ENCODE measurements around the gene PAM16.
A peak's percentile ranks its signal among the peaks of the same experiment; 100 is the strongest.

Gene PAM16

DNA sequence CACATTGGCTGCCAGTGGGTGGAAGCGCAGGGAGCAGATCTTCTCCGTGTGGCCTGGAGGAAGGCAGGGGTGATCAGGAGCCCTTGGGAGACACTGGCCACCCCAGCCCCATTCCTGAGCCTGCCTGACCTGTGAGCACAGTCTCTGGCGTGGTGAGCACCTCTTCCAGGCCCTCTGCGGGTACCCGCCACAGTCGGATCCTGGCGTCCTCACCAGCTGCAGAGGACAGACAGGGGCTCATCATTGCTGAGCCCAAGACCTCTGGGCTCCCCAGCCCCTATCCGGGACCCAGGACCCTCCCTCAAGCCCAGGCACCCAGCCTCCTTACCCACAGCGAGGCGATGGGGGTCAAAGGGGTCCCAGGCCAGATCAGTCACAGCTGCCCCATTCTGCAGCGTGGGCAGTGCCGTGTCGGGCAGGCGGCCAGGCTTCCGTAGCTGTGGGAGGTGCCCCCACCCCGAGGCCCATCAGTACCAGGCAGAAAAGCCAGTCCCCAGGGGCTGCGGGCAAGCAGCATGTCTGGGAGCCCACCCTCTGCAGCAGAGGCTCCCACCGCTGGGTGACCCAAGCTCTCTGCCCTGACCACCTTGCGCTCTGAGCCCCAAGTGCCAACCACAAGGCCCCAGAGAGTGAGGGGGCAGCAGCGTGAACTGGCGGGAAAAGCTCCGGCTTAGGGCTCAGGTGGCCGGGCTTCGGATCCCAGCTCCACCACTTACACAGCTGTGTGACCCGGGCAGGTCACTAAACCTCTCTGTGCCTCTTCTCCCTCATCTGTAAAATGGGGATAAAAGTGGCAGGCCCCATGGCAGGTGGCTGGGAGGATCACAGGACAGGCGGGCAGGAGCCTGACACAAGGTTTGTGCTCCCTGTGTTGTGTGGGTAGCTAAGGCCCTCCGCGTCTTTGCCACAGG is 10.2 kb upstream of the PAM16 start:
- no peak for DNase-seq
- intact Hi-C loops (cut with DNase I; ENCODE audit: low total_unique reads), result no loop called here
- no peaks in the 10 kb centered on the region for H3K27me3 ChIP-seq
- H3K4me1 ChIP-seq, result peaks cover 0 to 8% (median 2%) of the 10 kb centered on the region in 4 donors
- no peaks in the 10 kb centered on the region for H3K9me3 ChIP-seq
- TF ChIP-seq, protein P1, sequence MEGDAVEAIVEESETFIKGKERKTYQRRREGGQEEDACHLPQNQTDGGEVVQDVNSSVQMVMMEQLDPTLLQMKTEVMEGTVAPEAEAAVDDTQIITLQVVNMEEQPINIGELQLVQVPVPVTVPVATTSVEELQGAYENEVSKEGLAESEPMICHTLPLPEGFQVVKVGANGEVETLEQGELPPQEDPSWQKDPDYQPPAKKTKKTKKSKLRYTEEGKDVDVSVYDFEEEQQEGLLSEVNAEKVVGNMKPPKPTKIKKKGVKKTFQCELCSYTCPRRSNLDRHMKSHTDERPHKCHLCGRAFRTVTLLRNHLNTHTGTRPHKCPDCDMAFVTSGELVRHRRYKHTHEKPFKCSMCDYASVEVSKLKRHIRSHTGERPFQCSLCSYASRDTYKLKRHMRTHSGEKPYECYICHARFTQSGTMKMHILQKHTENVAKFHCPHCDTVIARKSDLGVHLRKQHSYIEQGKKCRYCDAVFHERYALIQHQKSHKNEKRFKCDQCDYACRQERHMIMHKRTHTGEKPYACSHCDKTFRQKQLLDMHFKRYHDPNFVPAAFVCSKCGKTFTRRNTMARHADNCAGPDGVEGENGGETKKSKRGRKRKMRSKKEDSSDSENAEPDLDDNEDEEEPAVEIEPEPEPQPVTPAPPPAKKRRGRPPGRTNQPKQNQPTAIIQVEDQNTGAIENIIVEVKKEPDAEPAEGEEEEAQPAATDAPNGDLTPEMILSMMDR (IDR thresholded peaks at IDR 0.05), result no peak
- no peak overlapping the region for H3K27ac ChIP-seq
- H3K4me3 ChIP-seq, result no peak overlapping the region
- peaks cover 0 to 41% (median 31%) of the 10 kb centered on the region in 3 donors for H3K36me3 ChIP-seq

DNA sequence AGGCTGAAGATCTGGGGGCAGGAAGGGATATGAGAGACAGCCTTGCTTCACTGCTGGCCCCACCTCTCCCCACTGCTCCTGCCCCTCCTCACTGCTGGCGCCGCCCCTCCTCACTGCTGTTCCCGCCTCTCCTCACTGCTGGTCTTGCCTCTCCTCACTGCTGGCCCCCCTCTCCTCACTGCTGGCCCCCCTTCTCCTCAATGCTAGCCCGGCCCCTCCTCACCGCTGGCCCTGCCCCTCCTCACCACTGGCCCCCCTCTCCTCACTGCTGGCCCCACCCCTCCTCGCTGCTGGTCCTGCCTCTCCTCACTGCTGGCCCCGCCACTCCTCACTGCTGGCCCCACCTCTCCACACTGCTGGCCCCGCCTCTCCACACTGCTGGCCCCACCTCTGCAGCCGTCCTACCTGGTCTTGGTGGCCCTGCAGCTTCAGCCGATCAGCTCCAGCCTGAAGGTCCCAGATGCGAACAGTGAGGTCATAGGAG is 9.5 kb upstream of the PAM16 start:
- H3K4me1 ChIP-seq, result peaks cover 0 to 8% (median 2%) of the 10 kb centered on the region in 4 donors
- H3K27ac ChIP-seq, result no peak overlapping the region
- TF ChIP-seq, protein P1 (IDR thresholded peaks at IDR 0.05), result no peak
- no peaks in the 10 kb centered on the region for H3K27me3 ChIP-seq
- H3K36me3 ChIP-seq, result peaks cover 0 to 41% (median 31%) of the 10 kb centered on the region in 3 donors
- no peak for DNase-seq
- H3K9me3 ChIP-seq, result no peaks in the 10 kb centered on the region
- intact Hi-C loops (cut with DNase I; ENCODE audit: low total_unique reads), result no loop called here
- no peak overlapping the region for H3K4me3 ChIP-seq

DNA sequence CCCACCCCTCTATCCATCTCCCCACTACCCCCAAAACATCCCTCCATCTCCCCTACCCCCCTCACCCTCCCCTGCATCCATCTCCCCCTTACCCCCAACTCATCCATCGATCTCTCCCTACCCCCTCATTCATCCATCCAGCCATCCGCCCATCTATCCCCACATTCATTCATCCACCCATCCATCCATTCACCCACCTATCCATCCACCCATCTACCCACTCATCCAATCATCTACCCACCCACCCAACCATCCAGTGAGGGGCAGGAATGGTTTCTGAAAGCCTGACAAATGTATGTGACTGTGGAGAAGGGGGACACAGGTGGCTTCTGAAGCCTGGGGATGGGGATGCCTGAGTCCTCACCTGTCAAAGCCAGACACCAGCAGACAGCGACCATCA is 8.8 kb upstream of the PAM16 start:
- Histone ChIP-seq H3K9me3 (no peaks in the 10 kb centered on the region), H3K27ac (no peak overlapping the region), H3K27me3 (no peaks in the 10 kb centered on the region), H3K36me3 (peaks cover 0 to 42% (median 31%) of the 10 kb centered on the region in 3 donors), H3K4me1 (peaks cover 0 to 8% (median 2%) of the 10 kb centered on the region in 4 donors), H3K4me3 (no peak overlapping the region)
- no peak for DNase-seq
- TF ChIP-seq, protein P1 (IDR thresholded peaks at IDR 0.05), result no peak
- intact Hi-C loops (cut with DNase I; ENCODE audit: low total_unique reads), result loop anchor here (2.0 kb wide), 1 partner anchor 43 kb away; no protein-coding TSS in a partner anchor

DNA sequence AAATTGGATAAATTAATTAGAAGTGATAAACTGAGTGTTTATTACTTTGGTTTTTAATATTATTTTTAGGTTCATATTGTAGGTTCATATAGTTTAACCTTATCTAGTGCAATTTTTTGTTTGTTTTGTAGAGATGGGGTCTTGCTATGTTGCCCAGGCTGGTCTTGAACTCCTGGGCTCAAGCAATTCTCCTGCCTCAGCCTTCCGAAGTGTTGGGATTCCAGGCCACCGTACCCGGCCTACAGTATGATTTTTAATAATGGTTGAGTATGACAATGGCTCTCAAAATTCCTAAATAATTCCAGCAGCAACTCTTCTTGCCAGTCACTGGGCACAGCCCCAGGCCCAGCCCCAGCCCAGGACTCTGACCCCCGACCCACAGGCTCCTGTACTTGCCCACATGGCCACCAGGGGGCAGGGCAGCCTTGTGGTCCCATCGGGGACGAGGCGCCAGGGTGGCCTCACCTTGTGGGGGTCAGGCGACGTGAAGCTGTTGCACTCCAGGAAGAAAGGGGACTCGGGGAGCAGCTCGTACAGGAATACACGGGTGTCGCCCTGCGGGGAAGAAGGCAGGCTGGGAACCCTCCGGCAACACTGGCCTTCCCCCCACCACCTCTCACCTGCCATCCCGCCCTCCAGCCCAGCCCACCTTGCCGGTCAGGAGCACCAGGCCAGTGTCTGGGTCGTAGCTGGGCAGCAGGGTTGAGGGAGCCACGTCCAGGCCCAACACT is 7.9 kb upstream of the PAM16 start:
- Histone ChIP-seq H3K36me3 (peaks cover 0 to 42% (median 23%) of the 10 kb centered on the region in 3 donors), H3K4me3 (no peak overlapping the region), H3K9me3 (no peaks in the 10 kb centered on the region), H3K27me3 (no peaks in the 10 kb centered on the region), H3K27ac (no peak overlapping the region), H3K4me1 (peaks cover 0 to 8% (median 2%) of the 10 kb centered on the region in 4 donors)
- TF ChIP-seq, protein P1 (IDR thresholded peaks at IDR 0.05), result peak; percentile 96 to 99
- peak in 1 of 2 donors; percentile 77 for DNase-seq
- intact Hi-C loops (cut with DNase I; ENCODE audit: low total_unique reads), result loop anchor here (2.0 kb wide), 1 partner anchor 44 kb away; no protein-coding TSS in a partner anchor

DNA sequence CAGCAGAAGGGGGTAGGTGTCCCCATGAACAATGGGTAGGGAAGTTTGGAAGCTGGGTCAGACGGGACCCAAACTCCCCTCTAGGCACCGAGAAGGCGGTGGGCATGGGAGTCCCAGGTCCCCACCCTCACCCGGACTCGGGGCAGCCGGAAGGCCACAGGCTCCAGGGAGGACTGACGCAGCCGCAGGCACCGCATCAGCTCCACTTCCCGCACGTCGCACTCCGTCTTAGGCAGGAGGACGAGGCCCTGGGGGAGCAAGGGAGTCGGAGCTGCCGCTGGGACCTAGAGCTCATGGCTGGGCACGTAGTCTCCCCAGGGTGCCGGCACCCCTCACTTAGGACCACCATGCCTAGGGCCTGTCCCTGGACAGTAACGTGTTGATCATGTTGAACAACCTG is 7.1 kb upstream of the PAM16 start:
- H3K4me3 ChIP-seq, result no peak overlapping the region
- peaks cover 0 to 38% (median 20%) of the 10 kb centered on the region in 3 donors for H3K36me3 ChIP-seq
- no peaks in the 10 kb centered on the region for H3K9me3 ChIP-seq
- no peak for DNase-seq
- H3K4me1 ChIP-seq, result peaks cover 0 to 8% (median 2%) of the 10 kb centered on the region in 4 donors
- H3K27me3 ChIP-seq, result no peaks in the 10 kb centered on the region
- H3K27ac ChIP-seq, result no peak overlapping the region
- intact Hi-C loops (cut with DNase I; ENCODE audit: low total_unique reads), result loop anchor here (2.0 kb wide), 1 partner anchor 45 kb away; no protein-coding TSS in a partner anchor
- TF ChIP-seq, protein P1 (IDR thresholded peaks at IDR 0.05), result no peak
